ENCODE results near the gene KIRREL2. TPM values are rescaled to one million over a fixed set of nuclear protein-coding genes. Genes with fewer than 3 reads are reported as not detected.
"Not testable (repeated sequence)": the region's sequence is repeated elsewhere in the genome, so short reads cannot be mapped to it uniquely, and the experiment has no call there.

The KIRREL2 gene
- total RNA-seq, 2 donors from 2014 or later, result 1.2 TPM; not detected in 1

DNA sequence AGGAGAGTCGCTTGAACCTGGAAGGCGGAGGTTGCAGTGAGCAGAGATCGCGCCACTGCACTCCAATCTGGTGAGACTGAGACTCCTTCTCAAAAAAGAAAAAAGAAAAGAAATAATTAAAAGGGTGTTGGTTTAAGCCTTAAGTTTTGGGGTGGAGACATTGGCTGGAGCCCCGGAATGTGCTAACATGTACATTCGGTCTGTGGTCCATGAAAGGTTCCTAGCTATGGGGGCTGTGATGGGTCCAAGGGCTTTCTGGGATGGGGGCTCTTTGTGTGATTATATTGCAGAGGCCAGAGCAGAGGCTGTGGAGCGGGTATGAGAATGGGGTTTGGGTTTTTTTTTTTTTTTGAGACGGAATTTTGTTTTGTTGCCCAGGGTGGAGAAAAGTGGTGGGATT, 29.2 kb downstream of the KIRREL2 start:
- 93% methylated on average over 8 of the region's 8 CpGs for WGBS
- TF ChIP-seq POLR2AphosphoS5 (IDR thresholded peaks at IDR 0.05), result no peak
- intact Hi-C loops (cut with DNase I), result no loop called here
- no peaks in the 10 kb centered on the region for H3K9me3 ChIP-seq
- DNase-seq (ENCODE audit: low spot score), result no peak
- H3K4me1 ChIP-seq (replicated peaks), result no peaks in the 10 kb centered on the region
- no peaks in the 10 kb centered on the region for H3K27me3 ChIP-seq (replicated peaks; ENCODE audit: insufficient read depth)
- H3K4me3 ChIP-seq, result no peak overlapping the region
- H3K27ac ChIP-seq, result no peak overlapping the region
- H3K36me3 ChIP-seq, result peaks cover 8 to 19% of the 10 kb centered on the region in 2 donors

DNA sequence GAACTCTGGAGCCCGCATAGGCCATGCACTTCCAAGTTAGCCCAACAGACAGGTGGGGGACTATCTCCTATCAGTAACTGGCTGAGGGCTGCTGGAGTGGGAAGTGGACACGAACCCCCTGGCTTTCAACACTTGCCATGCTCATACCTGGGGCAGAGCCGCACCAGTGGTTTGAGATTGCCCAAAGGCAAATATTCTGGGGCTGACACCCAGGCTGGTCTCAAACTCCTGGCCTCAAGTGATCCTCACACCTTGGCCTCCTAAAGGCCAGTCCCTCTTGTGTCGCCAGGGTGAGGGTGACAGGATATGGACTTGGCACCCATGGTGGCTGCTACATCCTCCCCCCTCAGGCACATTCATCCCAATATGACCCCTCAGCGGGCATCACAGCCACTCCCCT, 30.5 kb downstream of the KIRREL2 start:
- no peak overlapping the region for H3K4me3 ChIP-seq
- no peak overlapping the region for H3K27ac ChIP-seq
- H3K9me3 ChIP-seq, result no peaks in the 10 kb centered on the region
- whole genome bisulfite sequencing, result 97% methylated on average over 5 of the region's 5 CpGs
- no peaks in the 10 kb centered on the region for H3K4me1 ChIP-seq (replicated peaks)
- no peak for DNase-seq (ENCODE audit: low spot score)
- H3K27me3 ChIP-seq (replicated peaks; ENCODE audit: insufficient read depth), result no peaks in the 10 kb centered on the region
- intact Hi-C loops (cut with DNase I), result no loop called here
- no peak for TF ChIP-seq POLR2AphosphoS5 (IDR thresholded peaks at IDR 0.05)
- no peak for TF ChIP-seq POLR2A (IDR thresholded peaks at IDR 0.05)
- TF ChIP-seq CTCF (IDR thresholded peaks at IDR 0.05), result no peak
- peaks cover 8 to 19% of the 10 kb centered on the region in 2 donors for H3K36me3 ChIP-seq

GRCh38 chr19:35888398-35888797, 31.7 kb downstream of the KIRREL2 start:
- intact Hi-C loops (cut with DNase I), result no loop called here
- DNase-seq (ENCODE audit: low spot score), result no peak
- WGBS, result 92% methylated on average over 9 of the region's 9 CpGs
- TF ChIP-seq POLR2AphosphoS5 (IDR thresholded peaks at IDR 0.05), result no peak
- no peak for TF ChIP-seq CTCF (IDR thresholded peaks at IDR 0.05)
- TF ChIP-seq POLR2A (IDR thresholded peaks at IDR 0.05), result no peak
- H3K36me3 ChIP-seq, result peaks cover 8 to 19% of the 10 kb centered on the region in 2 donors
- H3K27ac ChIP-seq, result no peak overlapping the region
- no peak overlapping the region for H3K4me3 ChIP-seq
- H3K9me3 ChIP-seq, result no peaks in the 10 kb centered on the region
- H3K4me1 ChIP-seq (replicated peaks), result no peaks in the 10 kb centered on the region
- H3K27me3 ChIP-seq (replicated peaks; ENCODE audit: insufficient read depth), result no peaks in the 10 kb centered on the region

DNA sequence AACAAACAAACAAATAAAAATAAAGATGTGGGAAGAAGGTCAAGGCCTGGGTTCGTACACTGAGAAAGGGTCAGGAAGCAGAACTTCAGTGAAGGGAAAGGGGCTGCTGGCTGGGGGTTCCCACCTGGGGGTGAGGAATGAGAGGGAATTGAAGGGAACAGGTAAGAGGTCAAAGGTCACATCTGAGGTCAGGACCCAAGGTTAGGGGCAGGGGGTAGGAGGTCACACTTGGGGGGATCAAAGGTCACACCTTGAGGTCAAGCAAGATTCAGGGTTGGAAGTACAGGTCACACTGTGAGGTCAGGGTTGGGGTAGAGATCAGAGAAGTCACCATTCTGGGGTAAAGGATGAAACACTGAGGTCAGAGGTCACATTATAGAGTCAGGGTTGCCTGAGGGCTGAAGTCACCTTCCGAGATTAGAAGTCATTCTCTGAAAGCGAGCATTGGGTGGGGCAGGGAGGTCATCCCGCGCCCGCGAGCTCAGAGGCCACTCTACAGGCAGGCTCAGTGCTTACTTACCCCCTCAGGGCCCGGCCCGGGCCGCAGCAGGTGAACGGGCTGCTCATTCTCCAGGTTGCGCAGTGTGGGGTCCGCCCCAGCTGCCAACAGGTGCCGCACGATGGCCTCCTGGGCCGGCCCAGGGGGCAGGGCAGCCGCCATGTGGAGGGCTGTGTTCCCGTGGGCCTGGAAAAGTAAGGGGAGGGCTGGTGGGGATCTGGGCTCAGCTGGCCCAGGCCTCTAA, 32.8 kb downstream of the KIRREL2 start:
- intact Hi-C loops (cut with DNase I), result no loop called here
- 87% methylated on average over 18 of the region's 18 CpGs for WGBS
- DNase-seq (ENCODE audit: low spot score), result no peak

GRCh38 chr19:35890113-35890650, 33.5 kb downstream of the KIRREL2 start:
- Histone ChIP-seq H3K9me3 (no peaks in the 10 kb centered on the region), H3K27me3 (replicated peaks; ENCODE audit: insufficient read depth) (no peaks in the 10 kb centered on the region), H3K36me3 (peaks cover 8 to 19% of the 10 kb centered on the region in 2 donors), H3K4me3 (no peak overlapping the region), H3K4me1 (replicated peaks) (no peaks in the 10 kb centered on the region), H3K27ac (no peak overlapping the region)
- DNase-seq (ENCODE audit: low spot score), result no peak
- 91% methylated on average over 13 of the region's 13 CpGs for WGBS
- intact Hi-C loops (cut with DNase I), result no loop called here
- TF ChIP-seq POLR2AphosphoS5 (IDR thresholded peaks at IDR 0.05) (no peak), POLR2A (IDR thresholded peaks at IDR 0.05) (no peak), CTCF (IDR thresholded peaks at IDR 0.05) (no peak)

More for the DNA sequence above, 32.8 kb downstream of the KIRREL2 start:
- Histone ChIP-seq H3K27ac (no peak overlapping the region), H3K4me3 (no peak overlapping the region), H3K9me3 (no peaks in the 10 kb centered on the region), H3K36me3 (peaks cover 8 to 19% of the 10 kb centered on the region in 2 donors), H3K27me3 (replicated peaks; ENCODE audit: insufficient read depth) (no peaks in the 10 kb centered on the region), H3K4me1 (replicated peaks) (no peaks in the 10 kb centered on the region)
- TF ChIP-seq POLR2AphosphoS5 (IDR thresholded peaks at IDR 0.05) (no peak), CTCF (IDR thresholded peaks at IDR 0.05) (no peak)

DNA sequence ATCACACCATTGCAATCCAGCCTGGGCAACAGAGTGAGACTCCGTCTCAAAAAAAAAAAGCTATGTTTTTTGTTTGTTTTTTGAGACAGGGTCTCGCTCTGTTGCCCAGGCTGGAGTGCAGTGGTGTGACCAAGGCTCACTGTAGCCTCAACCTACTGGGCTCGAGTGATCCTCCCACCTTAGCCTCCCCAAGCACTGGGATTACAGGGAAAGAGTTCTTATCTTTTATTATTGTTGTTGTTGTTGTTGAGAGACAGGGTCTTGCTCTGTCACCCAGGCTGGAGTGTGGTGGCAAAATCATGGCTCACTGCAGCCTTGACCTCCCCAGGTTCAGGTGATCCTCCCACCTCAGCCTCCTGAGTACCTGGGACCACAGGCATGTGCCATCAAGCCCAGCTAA, 35.1 kb downstream of the KIRREL2 start:
- DNase-seq (ENCODE audit: low spot score); H3K4me3 ChIP-seq; H3K27ac ChIP-seq; H3K9me3 ChIP-seq; H3K4me1 ChIP-seq (replicated peaks); intact Hi-C loops (cut with DNase I); H3K27me3 ChIP-seq (replicated peaks; ENCODE audit: insufficient read depth): not testable (repeated sequence)
- 97% methylated on average over 3 of the region's 3 CpGs for WGBS
- H3K36me3 ChIP-seq, result peaks cover 8 to 19% of the 10 kb centered on the region in 2 donors

All from prostate gland (tissue), 2 donors.